CD14-positive monocyte (primary cell): Measurements from ENCODE around the gene EEFSEC. TPM values are rescaled to one million over a fixed set of nuclear protein-coding genes. Genes with fewer than 3 reads are reported as not detected.

ENCODE experiments used
- DNase-seq, 3 donors: peaks; one replicate each; pipeline ENCODE4 v3.0.0-alpha.2; 2011 to 2022
- H2AFZ ChIP-seq: 2 replicates; pipeline ENCODE4 v1.6.0; 2012; ENCODE audit warnings: mild to moderate bottlenecking, low read depth, low read length, inconsistent platforms; ENCODE audit not compliant: insufficient read depth, poor library complexity, severe bottlenecking
- H3K27ac ChIP-seq, 2 donors: 1 replicate in 1 of 2; 2 replicates in 1 of 2; pipeline ENCODE4 v1.5.1; 2012 to 2013; ENCODE audit warnings: low read length in 2 of 2, control low read depth in 1 of 2, inconsistent platforms in 1 of 2, low read depth in 1 of 2, mild to moderate bottlenecking in 1 of 2
- H3K27me3 ChIP-seq, 2 donors: one replicate each; pipeline versions ENCODE4 v1.6.0 to v1.6.1; 2011 to 2013; ENCODE audit warnings: low read length in 2 of 2; ENCODE audit not compliant: control insufficient read depth in 2 of 2, insufficient read depth in 2 of 2
- H3K36me3 ChIP-seq, 2 donors: replicated peaks in 1 of 2; 1 replicate in 1 of 2; 2 replicates in 1 of 2; pipeline versions ENCODE4 v1.5.1 to v1.6.1; 2012 to 2013; ENCODE audit warnings: low read length in 2 of 2, control low read depth in 1 of 2, inconsistent platforms in 1 of 2, mild to moderate bottlenecking in 1 of 2; ENCODE audit not compliant: insufficient read depth in 2 of 2, control insufficient read depth in 1 of 2
- H3K4me1 ChIP-seq, 2 donors: 1 replicate in 1 of 2; 2 replicates in 1 of 2; pipeline versions ENCODE4 v1.5.1 to v1.6.1; 2012 to 2013; ENCODE audit warnings: low read length in 2 of 2, control low read depth in 1 of 2, inconsistent platforms in 1 of 2, mild to moderate bottlenecking in 1 of 2, moderate library complexity in 1 of 2; ENCODE audit not compliant: insufficient read depth in 2 of 2, control insufficient read depth in 1 of 2
- H3K4me2 ChIP-seq: replicated peaks from 2 replicates; pipeline ENCODE3; 2012; ENCODE audit warnings: low read length, moderate library complexity, mild to moderate bottlenecking; ENCODE audit not compliant: poor library complexity, severe bottlenecking; ENCODE audit errors: extremely low read depth
- H3K4me3 ChIP-seq, 3 experiments: fragments of 200-600 bp in 1 of 3; sonication (generic) in 1 of 3; replicated peaks in 1 of 3; 1 replicate in 2 of 3; 2 replicates in 1 of 3; pipeline ENCODE4 v1.5.1; 2011 to 2013; ENCODE audit warnings: low read length in 3 of 3, mild to moderate bottlenecking in 3 of 3, control low read depth in 2 of 3, low read depth in 2 of 3, inconsistent platforms in 1 of 3, moderate library complexity in 1 of 3
- H3K79me2 ChIP-seq: 2 replicates; pipeline ENCODE4 v1.6.0; 2012; ENCODE audit warnings: mild to moderate bottlenecking, control low read depth, inconsistent platforms, low read length, moderate library complexity; ENCODE audit not compliant: insufficient read depth
- H3K9ac ChIP-seq: 2 replicates; pipeline ENCODE4 v1.6.0; 2017; ENCODE audit warnings: low read length, mild to moderate bottlenecking; ENCODE audit not compliant: insufficient read depth, poor library complexity, severe bottlenecking
- H3K9me3 ChIP-seq, 2 donors: replicated peaks in 1 of 2; 1 replicate in 1 of 2; 2 replicates in 1 of 2; pipeline versions ENCODE4 v1.5.1 to v1.6.1; 2012 to 2013; ENCODE audit warnings: low read length in 2 of 2, control low read depth in 1 of 2; ENCODE audit not compliant: control insufficient read depth in 1 of 2, insufficient read depth in 1 of 2
- H4K20me1 ChIP-seq: 2 replicates; pipeline ENCODE4 v1.6.0; 2012; ENCODE audit warnings: mild to moderate bottlenecking, low read length, control low read depth, moderate library complexity; ENCODE audit not compliant: insufficient read depth
- H3K27ac Mint-ChIP-seq, 7 donors: one replicate each; pipeline ENCODE4 v1.8.0; 2020; ENCODE audit warnings: mild to moderate bottlenecking in 7 of 7, mixed read lengths in 7 of 7, moderate library complexity in 6 of 7, inconsistent platforms in 2 of 7
- H3K27me3 Mint-ChIP-seq, 3 donors: one replicate each; pipeline ENCODE4 v1.8.0; 2021 to 2022; ENCODE audit warnings: low read depth in 3 of 3, mild to moderate bottlenecking in 3 of 3, mixed read lengths in 3 of 3, moderate library complexity in 3 of 3, inconsistent platforms in 1 of 3
- H3K36me3 Mint-ChIP-seq, 2 donors: one replicate each; pipeline ENCODE4 v1.8.0; 2020; ENCODE audit warnings: mixed read lengths in 2 of 2, inconsistent platforms in 1 of 2, mild to moderate bottlenecking in 1 of 2
- H3K4me1 Mint-ChIP-seq: one replicate; pipeline ENCODE4 v1.8.0; 2020; ENCODE audit warnings: mild to moderate bottlenecking, mixed read lengths
- H3K4me3 Mint-ChIP-seq, 2 donors: one replicate each; pipeline ENCODE4 v1.8.0; 2020; ENCODE audit warnings: mild to moderate bottlenecking in 2 of 2, mixed read lengths in 2 of 2, moderate library complexity in 1 of 2
- H3K9me3 Mint-ChIP-seq, 7 donors: one replicate each; pipeline ENCODE4 v1.8.0; 2020 to 2022; ENCODE audit warnings: mixed read lengths in 7 of 7, mild to moderate bottlenecking in 6 of 7, moderate library complexity in 6 of 7, inconsistent platforms in 2 of 7
- CTCF ChIP-seq: fragments of 200-600 bp; IDR thresholded peaks from one replicate; pipeline ENCODE4 v1.8.0; 2022; ENCODE audit warnings: antibody characterized with exemption, mild to moderate bottlenecking
- WGBS: methylation state at CpG from one replicate; pipeline ENCODE4 v1.1.5; 2013; ENCODE audit warnings: missing lambda C conversion rate; ENCODE audit not compliant: insufficient coverage; 5-methylcytosine and 5-hydroxymethylcytosine counted together
- intact Hi-C, 2 donors: fragments of 100-400 bp; cut with micrococcal nuclease; formaldehyde crosslinking; loops; one replicate each; pipeline versions ENCODE4 v1.15.0 to v1.15.1; 2023
- polyA plus RNA-seq, 3 donors: library from polyadenylated mRNA; depleted of rRNA in 1 of 3; unstranded in 2 of 3; stranded (reverse) in 1 of 3; fragments of 300-500 nt in 2 of 3; fragments of >200 nt in 1 of 3; fragmentation: Illumina TruSeq in 2 of 3; gene quantifications; 1 replicate in 2 of 3; 2 replicates in 1 of 3; pipeline ENCODE4 v1.2.3, GENCODE V29; 2012 to 2021

EEFSEC gene
- polyA plus RNA-seq, 3 donors: 13.3 to 14.9 (median 14.9) TPM

DNA sequence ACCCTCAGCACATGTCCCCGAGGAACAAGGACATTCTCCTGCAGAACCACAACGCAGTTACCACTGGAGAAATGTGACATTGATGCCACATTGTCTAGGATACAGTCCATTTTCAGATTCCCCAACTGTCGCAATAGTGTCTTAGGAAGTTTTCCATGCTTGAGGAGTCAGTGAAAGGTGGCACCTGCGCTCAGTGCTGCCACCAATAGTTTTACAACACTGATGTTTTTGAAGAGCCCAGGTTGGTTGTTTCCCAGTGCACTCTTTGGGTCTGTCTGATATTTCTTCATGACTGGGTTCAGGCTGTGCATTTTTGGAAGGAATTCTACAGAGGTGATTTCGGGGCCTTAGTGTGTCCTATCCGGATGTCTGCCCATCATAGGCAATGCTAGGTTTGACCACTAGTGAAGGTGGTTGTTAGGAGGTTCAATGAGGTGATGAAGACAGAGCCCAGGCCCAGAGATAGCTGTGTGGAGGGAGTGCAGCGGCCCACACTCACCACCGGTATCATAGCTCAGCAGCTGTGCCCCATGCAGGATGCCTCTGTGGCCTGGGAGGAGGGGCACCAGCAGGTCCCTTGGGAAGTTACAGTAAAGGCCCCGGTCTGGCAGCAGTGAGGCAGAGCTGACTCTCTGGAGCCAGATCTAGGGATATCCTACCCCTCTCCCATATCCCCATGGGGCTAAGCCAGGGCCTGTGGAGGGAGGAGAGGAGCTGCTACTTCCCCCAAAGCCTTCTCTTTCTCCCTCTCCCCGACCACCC, 216.8 kb downstream of the EEFSEC start:
- H3K36me3 Mint-ChIP-seq: peaks cover 25 to 32% of the 10 kb centered on the region in 2 donors
- peaks cover 0 to 2% (median 0%) of the 10 kb centered on the region in 3 donors for H3K27me3 Mint-ChIP-seq
- Histone ChIP-seq H2AFZ (no peak overlapping the region), H3K9ac (no peak overlapping the region), H3K79me2 (no peaks in the 10 kb centered on the region), H3K4me3 (no peak overlapping the region), H3K27ac (no peak overlapping the region), H3K9me3 (no peaks in the 10 kb centered on the region), H3K27me3 (no peaks in the 10 kb centered on the region), H3K36me3 (peaks cover 5 to 35% of the 10 kb centered on the region in 2 donors), H3K4me1 (no peaks in the 10 kb centered on the region), H4K20me1 (no peaks in the 10 kb centered on the region), H3K4me2 (no peak overlapping the region)
- H3K4me1 Mint-ChIP-seq: no peaks in the 10 kb centered on the region
- 97% methylated on average over 8 of the region's 10 CpGs for WGBS
- no peak for DNase-seq
- no peak for TF ChIP-seq CTCF
- no peaks in the 10 kb centered on the region for H3K9me3 Mint-ChIP-seq
- no peak overlapping the region for H3K4me3 Mint-ChIP-seq
- intact Hi-C loops: loop anchor here in 1 of 2 donors (10.0 kb wide), 1 partner anchor 725 kb away; no protein-coding TSS in a partner anchor
- H3K27ac Mint-ChIP-seq: peak overlapping the region in 1 of 7 donors; percentile 12

DNA sequence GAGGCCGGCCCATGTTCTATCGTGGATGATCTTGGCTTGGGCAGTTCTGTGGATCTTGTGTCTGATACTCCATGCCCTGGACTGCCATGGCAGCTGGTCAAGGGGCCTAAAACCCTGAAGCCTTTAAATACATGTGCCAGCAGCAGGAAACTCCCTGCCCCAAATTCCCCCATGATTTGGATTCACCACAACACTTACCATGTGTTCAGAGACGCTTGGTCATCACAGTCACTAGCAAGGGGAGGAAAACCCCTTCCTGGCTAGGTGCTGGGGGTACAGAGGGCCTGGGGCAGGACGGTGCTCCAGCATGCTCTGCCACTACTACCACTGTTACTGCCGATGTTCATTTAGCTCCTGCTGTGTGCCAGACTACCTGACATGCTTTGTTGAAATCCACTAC, 219.0 kb downstream of the EEFSEC start:
- Histone ChIP-seq H3K9me3 (no peaks in the 10 kb centered on the region), H4K20me1 (no peaks in the 10 kb centered on the region), H3K79me2 (no peaks in the 10 kb centered on the region), H3K4me3 (no peak overlapping the region), H2AFZ (no peak overlapping the region), H3K36me3 (peaks cover 5 to 38% of the 10 kb centered on the region in 2 donors), H3K4me1 (no peaks in the 10 kb centered on the region), H3K27me3 (no peaks in the 10 kb centered on the region), H3K9ac (no peak overlapping the region), H3K27ac (no peak overlapping the region), H3K4me2 (no peak overlapping the region)
- no peak for DNase-seq
- intact Hi-C loops: no loop called here
- 93% methylated on average over 4 of the region's 5 CpGs for WGBS
- Mint-ChIP-seq H3K36me3 (peaks cover 28 to 32% of the 10 kb centered on the region in 2 donors), H3K4me3 (no peak overlapping the region), H3K27me3 (peaks cover 0 to 2% (median 0%) of the 10 kb centered on the region in 3 donors), H3K4me1 (no peaks in the 10 kb centered on the region), H3K27ac (no peak overlapping the region), H3K9me3 (no peaks in the 10 kb centered on the region)
- TF ChIP-seq CTCF: no peak
